HG02588 (cell line): ENCODE results near the gene NSMCE1.
"Not testable (repeated sequence)": the region's sequence is repeated elsewhere in the genome, so short reads cannot be mapped to it uniquely, and the experiment has no call there.

Experiments used
- ATAC-seq: cut with Tn5 transposase; IDR thresholded peaks from one replicate; pipeline ENCODE4 v1.9.1; 2021; ENCODE audit warnings: mild to moderate bottlenecking, moderate library complexity; ENCODE audit not compliant: unreplicated experiment

NSMCE1 gene

GRCh38 chr16:27272697-27273096 is 4.1 kb upstream of the NSMCE1 start:
- not testable (repeated sequence) for ATAC-seq

GRCh38 chr16:27272076-27272475 is 3.5 kb upstream of the NSMCE1 start:
- no peak for ATAC-seq

GRCh38 chr16:27270349-27270748 is 1.8 kb upstream of the NSMCE1 start:
- ATAC-seq: no peak

GRCh38 chr16:27269300-27270150 is 953 bp upstream of the NSMCE1 start:
- no peak for ATAC-seq

- no peak for ATAC-seq
These were observed 1.4 kb downstream of the NSMCE1 start for GRCh38 chr16:27267037-27267677.

- no peak for ATAC-seq
These were observed 2.6 kb downstream of the NSMCE1 start for GRCh38 chr16:27265982-27266381.

GRCh38 chr16:27264151-27264550 is 4.4 kb downstream of the NSMCE1 start:
- ATAC-seq: no peak

- ATAC-seq: not testable (repeated sequence)
These were observed 5.6 kb downstream of the NSMCE1 start for GRCh38 chr16:27262904-27263423.

- no peak for ATAC-seq
These were observed 8.9 kb downstream of the NSMCE1 start for GRCh38 chr16:27259710-27260109.

GRCh38 chr16:27258241-27258734 is 10.3 kb downstream of the NSMCE1 start:
- ATAC-seq: no peak

- ATAC-seq: no peak
These were observed 11.3 kb downstream of the NSMCE1 start for GRCh38 chr16:27257271-27257670.

GRCh38 chr16:27256861-27257260 is 11.7 kb downstream of the NSMCE1 start:
- no peak for ATAC-seq

GRCh38 chr16:27254262-27254811 is 14.2 kb downstream of the NSMCE1 start:
- peak; percentile 59 for ATAC-seq

GRCh38 chr16:27253526-27253930 is 15.0 kb downstream of the NSMCE1 start:
- ATAC-seq: no peak

- no peak for ATAC-seq
These were observed 16.4 kb downstream of the NSMCE1 start for GRCh38 chr16:27252206-27252585.

GRCh38 chr16:27251541-27252205 is 16.9 kb downstream of the NSMCE1 start:
- no peak for ATAC-seq

- ATAC-seq: not testable (repeated sequence)
These were observed 19.7 kb downstream of the NSMCE1 start for GRCh38 chr16:27248886-27249285.

- no peak for ATAC-seq
These were observed 20.5 kb downstream of the NSMCE1 start for GRCh38 chr16:27248036-27248435.

GRCh38 chr16:27247076-27247475 is 21.5 kb downstream of the NSMCE1 start:
- not testable (repeated sequence) for ATAC-seq

GRCh38 chr16:27246439-27246838 is 22.1 kb downstream of the NSMCE1 start:
- no peak for ATAC-seq
